ENCODE results near the gene HEPACAM.

The HEPACAM gene

DNA sequence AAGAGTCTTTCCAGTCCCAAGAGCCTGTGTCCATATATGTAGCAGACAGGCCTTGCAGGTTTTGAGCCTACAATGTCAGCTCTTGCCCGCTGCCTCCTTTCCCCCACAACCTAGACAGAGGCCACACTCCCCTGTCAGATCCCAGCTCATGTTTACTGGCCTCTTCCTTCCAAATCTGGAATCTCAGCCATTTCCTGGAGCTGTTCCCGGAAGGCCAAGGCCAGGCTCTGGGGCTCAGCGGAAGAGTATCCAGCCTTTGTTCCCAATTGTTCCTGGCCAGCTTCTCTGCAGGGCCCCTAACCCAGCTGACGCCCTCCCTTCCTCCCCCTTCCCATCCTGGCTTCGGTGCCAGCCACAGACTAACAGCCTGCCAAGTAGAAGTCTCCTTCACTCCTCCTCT is 37.1 kb downstream of the HEPACAM start:
- DNase-seq: no peak

DNA sequence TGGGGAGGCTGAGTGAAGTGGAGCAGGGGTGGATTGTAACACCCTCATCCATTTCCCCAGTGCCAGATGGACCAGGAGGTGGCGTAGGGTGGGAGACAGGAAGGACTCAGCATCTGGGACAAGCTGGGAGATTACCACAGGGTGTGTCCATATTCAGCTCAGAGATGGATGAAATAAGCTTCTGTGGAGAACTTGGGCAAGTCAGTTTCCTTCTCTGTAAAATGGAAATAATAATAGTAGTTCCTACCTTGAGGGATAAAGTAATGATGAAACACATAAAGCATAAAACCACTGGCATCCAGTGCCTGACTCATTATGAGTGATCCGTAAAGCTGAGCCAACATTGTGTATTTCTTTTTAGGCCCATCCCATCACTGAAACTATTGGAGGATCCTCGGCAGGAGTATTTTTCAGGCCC is 37.6 kb downstream of the HEPACAM start:
- DNase-seq: peak; percentile 96

DNA sequence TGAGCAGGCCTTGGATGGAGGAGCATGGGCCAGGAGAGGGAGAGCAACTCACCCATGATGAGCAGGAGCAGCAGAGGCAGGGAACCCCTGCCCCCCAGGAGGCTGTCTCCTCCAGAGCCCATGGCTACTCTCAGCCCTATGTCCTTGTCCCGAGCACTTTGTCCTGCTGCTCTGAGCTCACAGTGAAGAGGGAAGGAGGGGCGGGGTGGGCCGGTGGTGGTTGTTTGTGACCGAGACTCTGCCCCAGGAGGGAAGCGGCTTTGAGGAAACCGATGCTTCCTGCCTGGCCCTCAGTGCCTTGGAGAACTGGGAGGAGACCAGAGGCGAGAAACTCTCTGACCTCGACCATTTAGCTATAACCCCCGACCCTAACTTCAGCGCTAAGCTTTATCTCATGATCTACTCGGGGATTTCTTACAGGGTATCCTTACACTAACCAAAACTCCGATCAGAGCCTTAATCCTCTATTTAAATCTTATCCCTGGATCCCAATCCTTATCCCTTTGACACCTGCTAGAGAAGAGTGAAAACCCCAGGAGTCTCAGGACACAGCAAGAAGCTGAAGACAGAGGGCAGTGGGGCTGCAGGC is 38.1 kb downstream of the HEPACAM start, which contains the start of gene ROBO4:
ROBO4 (minus strand) TSS at position 192 of the 589 bp plus-strand sequence; CDS start at position 122, 70 bp downstream.
- DNase-seq: no peak

DNA sequence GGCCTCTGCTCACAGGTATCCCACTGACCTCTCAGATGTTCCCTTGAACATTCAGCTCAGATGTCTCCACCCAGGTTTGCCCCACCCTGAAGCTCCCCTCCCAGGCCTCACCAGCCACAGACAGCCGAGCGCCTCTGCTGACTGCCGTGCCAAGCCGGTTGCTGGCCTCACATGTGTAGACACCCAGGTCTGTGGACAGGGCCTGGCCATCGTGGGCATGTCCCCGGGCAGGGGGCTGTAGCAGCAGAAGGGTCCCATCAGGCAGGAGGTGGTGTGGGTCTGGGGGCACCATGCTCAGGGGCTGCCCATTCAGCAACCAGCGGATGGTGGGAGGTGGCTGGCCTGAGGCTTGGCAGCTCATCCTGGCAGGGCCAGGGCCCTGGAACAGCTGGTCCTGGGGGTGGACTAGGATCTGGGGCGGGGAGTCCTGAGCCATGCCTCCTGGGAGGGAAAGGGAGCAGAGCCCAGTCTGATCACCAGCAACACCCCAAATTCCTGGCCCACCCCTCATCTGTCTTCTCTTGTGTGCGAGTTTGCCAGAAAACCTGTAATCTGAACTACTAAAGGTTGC is 38.9 kb downstream of the HEPACAM start:
- DNase-seq: no peak

DNA sequence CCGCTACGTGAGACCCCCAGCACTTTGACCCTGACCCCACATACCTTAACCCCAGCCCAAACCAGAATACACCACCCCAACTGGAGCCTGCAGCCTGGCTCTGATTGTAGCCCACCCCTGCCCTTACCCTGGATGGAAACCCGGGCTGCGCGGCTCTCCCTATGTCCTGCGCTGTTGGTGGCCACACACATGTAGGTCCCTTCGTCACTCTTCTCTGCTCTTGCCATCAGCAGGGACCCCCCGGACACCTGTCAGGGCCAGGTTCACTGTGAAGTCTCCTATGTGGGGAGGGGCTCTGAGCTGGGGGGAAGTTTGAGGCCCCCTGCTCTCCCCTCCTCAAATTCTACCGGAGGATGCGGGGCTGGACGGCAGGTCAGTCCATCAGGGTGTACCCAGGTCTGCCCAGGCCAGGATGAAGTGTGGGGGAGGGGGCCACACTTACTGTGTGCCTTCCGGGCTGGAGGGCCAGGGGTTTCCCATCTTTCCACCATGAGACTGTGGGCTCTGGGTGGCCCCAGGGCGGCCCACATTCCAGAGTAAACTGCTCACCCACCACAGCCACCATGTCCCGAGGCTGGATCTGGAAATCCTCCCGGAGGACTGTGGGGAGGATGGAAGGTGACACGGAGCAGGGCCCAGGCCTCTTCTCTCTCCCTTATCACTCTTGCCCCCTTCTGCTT is 39.6 kb downstream of the HEPACAM start:
- no peak for DNase-seq

DNA sequence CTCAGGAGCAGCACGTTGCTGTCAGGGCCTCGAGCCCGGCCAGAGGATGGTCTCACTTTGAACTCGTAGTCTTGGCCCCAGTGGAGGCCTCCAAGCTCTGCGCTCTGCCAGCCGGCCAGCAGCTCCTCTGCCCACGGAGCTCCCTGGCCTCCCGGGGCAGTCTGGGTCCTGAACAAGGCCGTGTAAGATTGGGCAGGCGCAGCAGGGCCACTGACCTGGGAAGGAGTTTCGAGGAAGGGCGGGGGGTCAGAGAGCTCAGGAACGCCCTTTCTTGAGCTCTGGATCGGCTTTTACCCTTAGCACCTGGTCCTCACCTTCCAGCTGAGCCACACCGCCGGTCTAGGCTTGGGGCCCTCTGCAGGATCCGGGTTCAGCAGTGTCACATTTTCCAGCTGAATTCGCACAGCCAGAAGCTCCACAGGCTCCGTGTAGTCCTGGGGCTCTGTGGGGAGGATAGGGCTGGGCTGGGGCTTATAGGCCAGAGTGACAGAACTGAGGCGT is 40.3 kb downstream of the HEPACAM start:
- DNase-seq: no peak

DNA sequence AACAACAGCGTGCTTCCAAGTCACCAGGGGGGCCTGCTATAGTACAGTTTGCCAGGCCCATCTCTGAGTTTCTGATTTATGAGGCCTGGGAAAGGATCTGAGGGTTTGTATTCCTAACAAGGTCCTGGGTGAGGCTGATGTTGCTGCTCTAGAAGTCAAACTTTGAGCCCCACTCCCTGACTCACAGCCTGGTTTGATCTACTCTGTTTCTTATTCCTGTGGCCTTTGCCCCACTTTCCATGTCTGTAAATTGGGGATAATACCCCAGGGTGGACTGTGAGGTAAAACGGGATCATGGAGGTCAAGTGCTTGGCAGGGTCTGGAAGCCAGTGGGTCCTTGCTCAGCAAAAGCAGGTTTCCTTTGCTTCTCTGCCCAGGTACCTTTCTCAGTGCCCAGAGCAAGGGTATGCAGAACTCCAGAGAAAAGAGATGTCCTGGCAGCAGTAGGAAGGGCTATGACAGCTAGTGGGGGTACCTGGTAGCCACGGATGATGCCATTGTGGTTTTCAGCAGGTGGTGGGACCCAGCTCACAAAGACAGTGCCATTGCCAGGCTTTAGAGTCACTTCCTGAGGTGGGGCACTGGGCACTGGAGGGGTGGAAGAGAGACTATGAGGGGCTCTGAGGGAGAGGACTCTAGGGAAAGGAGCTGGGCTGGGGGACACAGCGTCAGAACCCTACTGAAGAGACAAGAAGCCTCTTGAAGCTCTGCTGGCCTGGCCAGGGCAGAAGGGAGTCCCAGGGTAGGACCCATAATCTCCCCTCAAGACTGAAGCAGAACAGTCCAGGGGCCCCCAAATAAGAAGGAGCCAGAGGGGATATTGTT is 41.0 kb downstream of the HEPACAM start:
- no peak for DNase-seq

DNA sequence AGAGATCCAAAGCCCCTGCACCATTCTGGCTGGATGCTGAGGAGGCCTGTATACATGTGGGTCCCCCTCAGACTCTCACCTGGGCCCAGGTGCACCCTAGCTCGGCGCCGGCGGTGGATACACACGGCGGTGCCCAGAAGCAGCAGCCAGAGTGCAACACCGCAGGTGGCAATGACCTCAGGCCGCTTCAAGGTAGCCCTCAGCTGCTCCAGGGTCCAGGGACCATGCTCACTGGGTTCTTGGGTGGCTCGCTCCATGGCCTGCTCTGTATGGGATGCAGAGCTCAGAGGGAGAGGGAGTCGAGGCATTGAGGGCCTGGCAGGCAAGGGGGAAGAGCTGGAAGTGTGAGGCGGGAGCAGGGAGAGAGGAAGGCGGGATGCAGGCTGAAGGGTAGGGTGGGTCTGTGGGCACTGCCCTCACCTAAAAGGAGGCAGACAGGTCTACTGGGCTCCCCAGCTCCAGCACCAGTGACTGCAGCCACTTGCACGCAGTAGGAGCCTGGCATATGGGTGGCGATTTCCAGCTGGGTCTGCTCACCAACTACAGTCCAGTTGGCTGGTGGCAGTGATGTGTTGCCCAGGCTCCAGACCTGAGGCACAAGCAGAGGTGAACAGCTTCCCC is 42.0 kb downstream of the HEPACAM start:
- DNase-seq: no peak

DNA sequence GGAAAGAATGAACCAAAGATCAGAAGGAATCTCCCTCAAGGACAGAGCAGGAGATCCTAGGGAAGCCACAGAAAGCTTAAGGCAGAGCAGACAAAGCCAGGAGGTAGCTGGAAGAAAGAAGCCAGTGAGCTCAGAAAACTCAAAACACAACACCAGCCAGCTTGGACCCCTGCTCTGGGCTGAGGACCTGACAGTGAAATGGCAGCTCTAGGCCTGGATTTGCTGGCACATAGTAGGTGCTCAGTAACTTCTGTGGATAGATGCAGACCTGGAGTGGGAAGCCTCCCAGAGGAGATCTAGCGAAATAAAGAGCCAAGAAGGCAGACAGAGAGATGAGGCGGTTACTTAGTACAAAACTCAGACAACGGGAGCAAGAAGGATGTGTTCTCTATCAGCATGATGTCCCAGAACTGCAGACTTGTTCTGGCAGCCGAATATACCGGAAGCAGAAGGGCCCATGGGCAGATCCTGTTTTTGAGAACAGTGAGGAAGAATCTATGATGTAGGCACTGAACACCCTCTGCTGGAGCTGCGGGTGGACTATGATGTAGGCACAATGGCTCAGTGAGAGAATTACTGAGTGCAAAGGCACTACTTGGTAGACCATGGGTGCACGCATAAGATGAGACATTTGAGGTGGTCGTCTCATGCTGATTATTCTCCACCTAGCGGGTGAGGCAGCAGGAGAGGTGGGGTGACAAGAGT is 42.9 kb downstream of the HEPACAM start:
- no peak for DNase-seq

DNA sequence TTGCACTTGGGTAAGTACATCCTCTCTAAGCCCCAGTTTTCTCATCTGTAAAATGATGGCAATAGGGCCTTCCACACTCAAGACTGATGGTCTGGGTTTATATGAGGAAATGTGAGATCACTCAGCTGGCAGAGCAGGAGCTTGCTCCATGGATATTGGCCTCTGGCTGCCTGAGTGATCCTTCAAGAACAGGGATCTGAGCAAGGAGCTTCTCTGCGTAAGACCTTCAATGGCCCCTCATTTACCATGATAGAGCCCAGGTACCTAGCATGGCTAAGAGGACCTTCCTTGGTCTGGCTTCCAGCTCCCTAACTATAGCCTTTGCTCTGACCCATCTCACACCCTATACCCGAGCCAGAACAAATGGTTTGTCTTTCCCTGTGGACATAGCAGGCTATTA is 43.7 kb downstream of the HEPACAM start:
- no peak for DNase-seq

DNA sequence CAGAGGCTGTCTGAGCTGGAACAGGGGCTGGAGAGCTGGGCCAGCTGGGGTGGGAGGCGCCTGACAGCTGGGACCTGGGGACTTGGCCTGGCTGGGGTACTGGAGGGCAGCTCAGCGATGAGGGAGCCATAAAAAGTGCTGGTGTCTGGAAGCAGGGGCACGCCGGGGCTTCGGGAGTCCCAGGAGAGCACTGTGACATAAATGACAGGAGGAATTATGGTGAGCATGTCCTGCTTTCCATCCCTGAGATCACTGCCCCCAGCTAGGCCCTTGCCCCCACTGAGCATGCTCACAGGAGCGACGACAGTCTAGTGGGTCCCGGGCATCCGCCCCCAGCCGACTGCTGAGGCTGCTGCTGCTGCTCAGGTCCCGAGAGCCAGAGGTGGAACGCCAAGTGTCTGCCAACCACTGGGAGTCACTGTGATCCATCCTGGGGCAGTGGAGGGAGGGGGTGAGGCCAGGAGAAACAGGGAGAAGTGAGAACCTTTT is 44.4 kb downstream of the HEPACAM start:
- DNase-seq: no peak

DNA sequence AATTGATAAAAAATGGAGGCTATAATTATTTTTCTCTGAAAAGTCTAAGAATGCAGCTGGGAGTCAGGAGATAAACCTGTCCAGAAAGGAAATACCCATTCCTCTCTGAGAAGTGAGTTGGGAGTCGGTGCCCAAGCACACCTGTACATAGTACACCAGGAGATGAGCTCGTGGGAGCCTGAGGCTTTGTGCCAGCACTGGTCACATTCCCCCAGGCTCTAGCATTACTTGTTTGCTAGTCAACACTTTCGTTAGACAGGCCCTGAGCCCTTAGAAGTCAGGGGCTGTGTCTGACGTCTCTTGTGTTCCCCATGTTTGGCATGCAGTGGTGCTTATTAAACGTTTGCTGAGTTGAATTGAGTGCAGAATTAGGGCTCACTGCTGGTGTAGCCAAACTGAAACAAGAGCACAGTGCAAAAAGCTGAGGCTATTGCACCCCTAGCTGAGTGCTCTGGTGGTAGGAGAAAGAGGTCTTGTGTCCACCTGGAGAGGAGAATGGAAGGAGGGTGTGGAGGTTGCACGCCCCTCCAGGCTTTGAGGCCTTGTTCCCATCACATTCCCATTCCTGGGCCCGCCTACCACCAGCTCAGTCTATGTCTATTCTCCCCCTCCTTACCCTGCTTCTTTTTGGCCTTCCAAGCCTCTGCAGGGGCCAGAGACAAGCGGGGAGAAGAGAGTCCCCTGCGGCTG is 45.0 kb downstream of the HEPACAM start:
- no peak for DNase-seq

DNA sequence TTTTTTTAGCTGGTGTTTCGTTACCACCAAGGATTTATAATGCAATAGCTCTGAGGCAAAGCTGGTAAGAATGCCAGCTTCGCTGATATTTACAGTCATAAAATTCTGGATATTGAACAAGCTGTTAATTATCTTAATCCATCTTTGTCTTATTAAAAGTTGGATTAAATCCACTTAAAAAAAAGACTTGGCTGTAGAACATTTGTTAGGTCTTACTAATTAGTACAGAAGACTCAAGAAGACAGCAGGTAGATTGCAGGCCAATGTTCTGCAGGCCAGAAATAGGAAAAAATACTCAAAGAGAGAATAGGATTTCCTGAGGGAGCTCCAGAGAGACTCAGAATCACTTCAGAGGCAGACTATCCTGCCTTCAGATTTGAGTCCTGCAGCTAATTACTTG is 45.7 kb downstream of the HEPACAM start:
- no peak for DNase-seq

DNA sequence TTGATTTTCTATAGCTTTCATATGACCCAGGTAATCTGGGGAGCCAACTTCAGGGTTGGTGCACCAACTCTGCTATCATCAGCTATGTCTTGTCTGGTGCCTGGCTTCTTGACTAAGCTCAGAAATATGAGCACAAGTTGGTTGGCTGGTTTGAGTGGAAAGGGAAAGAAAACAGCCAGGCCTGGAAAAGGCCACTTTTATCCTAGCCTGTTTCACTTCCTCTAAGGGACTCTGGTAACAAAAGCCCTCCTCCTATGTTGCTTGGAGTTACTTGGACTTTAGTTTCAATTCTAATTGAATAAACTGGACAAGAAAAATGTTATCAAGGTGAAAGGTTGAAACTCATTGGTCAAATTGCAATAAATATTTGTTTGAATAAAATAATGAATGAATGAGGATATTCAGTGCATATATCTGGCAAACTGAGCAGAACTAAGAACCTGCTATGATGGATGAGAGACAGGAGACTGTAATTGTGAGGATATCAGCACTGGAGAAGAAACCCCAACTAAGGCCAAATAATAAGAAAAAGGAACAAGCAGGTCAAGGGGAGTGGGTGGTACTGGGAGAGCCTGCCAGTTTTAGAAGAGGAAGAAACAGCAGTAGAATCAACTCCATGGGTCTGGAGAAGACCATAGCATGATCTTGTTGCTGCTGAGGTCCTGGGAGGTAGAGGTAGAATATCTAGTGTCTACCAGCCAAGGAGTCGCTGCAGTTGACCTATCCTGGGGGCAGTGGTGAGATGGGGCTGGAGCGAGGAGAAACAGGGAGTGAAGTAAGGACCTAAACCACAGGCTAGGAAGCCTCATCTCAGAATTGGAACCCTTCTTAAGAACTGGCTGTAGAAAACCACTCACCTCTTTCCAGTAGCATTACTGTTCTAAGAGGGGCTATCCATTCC is 46.4 kb downstream of the HEPACAM start:
- DNase-seq: no peak

DNA sequence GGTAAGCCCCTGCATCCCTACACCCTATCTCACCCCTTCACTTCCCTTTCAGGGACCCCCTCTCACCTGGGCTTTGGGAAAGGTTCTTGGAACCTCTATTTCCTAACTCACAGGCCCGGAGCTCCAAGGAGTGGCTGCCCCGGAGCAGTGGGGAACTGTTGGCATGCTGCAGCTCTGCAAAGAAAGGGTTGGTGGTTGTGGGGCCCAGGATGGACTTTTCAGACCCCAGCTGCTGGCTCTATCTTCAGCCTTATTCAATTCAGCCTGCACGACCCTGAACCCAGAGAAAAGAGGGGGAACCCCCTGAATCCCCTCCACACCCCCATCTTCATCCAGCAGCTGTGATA is 48.2 kb downstream of the HEPACAM start:
- DNase-seq: no peak

DNA sequence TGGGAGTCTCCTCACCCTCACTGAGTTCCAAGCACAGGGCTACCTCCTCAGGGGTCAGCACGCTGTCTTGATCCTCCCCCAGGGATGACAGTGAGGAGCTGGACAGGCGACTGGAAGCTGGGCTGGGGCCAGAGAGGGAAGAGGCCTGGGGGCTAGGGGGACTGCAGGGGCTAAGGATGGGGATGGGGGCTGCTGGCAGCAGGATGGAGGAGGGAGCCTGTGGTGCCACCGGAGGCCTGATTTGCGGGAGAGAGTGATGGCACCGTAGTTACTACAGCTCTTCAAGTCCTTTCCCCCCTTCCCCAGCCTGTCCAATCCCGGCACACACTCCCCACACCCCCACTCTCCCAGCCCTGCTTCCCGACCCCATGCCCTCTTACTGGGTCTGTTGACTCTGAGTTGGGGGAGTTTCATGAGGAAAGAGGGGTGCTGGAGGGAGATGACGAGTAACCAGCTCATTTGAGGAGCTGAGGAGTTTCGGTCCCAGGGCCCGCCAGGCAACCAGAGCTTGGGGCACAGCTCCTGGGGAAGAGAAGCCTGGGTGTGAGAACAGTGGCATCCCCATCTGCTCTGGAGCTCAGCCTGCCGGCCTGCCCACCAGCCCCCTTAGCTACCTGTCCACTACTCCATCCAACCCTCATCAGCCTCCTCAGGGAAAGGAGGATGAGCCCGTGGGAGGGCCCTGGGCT is 48.7 kb downstream of the HEPACAM start:
- DNase-seq: no peak

DNA sequence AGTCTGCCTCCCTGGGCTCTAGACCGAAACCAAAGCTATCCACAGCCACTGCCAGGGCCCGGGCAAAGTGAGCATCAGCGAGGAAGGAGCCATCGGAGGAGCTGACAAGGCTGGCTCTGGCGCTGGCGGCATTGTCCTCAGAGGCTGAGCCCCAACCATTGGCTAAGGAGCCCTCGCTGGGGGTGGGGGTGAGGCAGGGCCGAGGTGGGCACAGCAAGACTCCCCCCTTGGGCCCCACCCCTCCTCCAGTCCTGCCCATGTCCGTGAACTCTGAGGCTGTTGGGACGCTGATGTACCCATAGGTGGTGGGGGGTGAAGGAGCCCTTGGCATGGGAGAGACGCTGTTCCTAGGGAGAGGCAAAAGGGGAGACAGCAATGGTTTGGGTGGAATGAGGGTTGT is 49.4 kb downstream of the HEPACAM start:
- DNase-seq: no peak

DNA sequence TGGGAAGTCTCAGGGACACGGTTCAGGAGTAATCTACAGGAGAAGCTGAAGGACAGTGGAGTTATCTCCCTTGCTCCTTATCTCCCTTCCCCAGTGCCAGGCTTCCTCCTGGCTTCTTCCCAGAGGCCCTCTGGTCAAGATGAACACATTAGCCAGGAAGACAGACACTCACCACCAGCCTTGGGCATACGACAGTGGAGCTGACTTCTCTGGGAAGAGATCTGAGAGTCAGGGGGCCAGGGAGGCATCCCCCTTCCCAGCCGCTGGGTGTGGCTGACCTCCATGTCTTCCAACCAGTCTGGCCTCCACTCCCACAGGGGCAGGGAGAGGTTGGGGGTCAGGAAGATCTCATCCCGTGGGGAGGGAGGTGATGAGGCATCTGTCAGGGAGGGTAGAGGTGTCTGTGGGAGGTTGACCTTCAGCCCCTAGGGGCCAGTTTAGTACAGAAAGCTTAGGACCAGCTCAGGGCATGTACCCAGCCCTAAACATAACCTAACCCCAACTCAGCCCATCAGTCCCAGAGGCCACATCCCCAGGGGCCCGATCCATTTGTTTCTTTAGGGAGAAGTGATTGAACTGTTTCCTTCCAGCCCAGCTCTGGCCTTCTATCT is 50.9 kb downstream of the HEPACAM start:
- no peak for DNase-seq

DNA sequence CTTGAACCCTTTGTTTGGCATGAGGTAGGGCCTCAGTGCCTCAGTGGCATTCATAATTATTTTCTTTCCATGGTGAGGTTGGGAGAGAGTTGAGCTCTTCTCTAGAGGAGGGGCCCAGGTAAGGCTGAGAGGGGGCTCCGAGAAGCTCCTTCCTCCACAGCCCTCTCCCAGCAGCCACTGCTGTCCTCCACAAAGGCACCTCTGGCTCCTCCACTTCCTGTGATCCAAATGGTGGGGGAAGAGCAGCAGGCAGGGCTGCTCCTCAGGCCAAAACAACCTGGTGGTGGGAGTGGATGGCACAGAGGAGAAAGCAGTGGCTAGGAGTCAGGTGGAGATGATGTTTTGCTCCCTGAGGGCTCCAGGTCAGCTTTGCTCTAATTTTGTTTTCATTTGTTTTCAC is 51.5 kb downstream of the HEPACAM start:
- no peak for DNase-seq

Data from kidney glomerular epithelial cell (primary cell).